Adrenal gland (tissue), 12 donors: ENCODE measurements around the gene MAGOH. TPM values are rescaled to one million over a fixed set of nuclear protein-coding genes. Genes with fewer than 3 reads are reported as not detected.

Experiments
- DNase-seq, 7 donors: peaks; one replicate each; pipeline ENCODE4 v3.0.0-alpha.2; 2019 to 2020
- H3K27ac ChIP-seq, 5 donors: fragments of 200-600 bp; sonication (generic) in 4 of 5; 1 replicate in 3 of 5; 2 replicates in 2 of 5; pipeline versions ENCODE4 v1.5.1 to v1.8.0; 2016 to 2020; ENCODE audit warnings: mild to moderate bottlenecking in 1 of 5
- H3K27me3 ChIP-seq: fragments of 200-600 bp; 2 replicates; pipeline ENCODE4 v1.8.0; 2021
- H3K36me3 ChIP-seq, 2 donors: fragments of 200-600 bp; replicated peaks in 1 of 2; 1 replicate in 1 of 2; 2 replicates in 1 of 2; pipeline versions ENCODE4 v1.5.1 to v1.8.0; 2018 to 2022
- H3K4me1 ChIP-seq, 2 donors: fragments of 200-600 bp; replicated peaks in 1 of 2; 1 replicate in 1 of 2; 2 replicates in 1 of 2; pipeline versions ENCODE4 v1.5.1 to v1.8.0; 2018 to 2021
- H3K4me3 ChIP-seq, 4 donors: fragments of 200-600 bp; sonication (generic) in 3 of 4; one replicate each; pipeline ENCODE4 v1.5.1; 2016 to 2018
- H3K9me3 ChIP-seq, 3 donors: fragments of 200-600 bp; sonication (generic) in 1 of 3; replicated peaks in 1 of 3; 1 replicate in 2 of 3; 2 replicates in 1 of 3; pipeline versions ENCODE4 v1.5.1 to v1.8.0; 2016 to 2021
- CTCF ChIP-seq, 6 experiments: fragments of 450-650 bp in 4 of 6; fragments of 200-600 bp in 2 of 6; sonication (generic) in 1 of 6; IDR thresholded peaks; 1 replicate in 5 of 6; 2 replicates in 1 of 6; pipeline versions ENCODE4 v1.5.1 to v1.8.0; 2016 to 2021; ENCODE audit warnings: antibody characterized with exemption in 6 of 6, mild to moderate bottlenecking in 2 of 6, moderate library complexity in 1 of 6
- POLR2A ChIP-seq, 2 donors: fragments of 450-650 bp; IDR thresholded peaks; one replicate each; pipeline ENCODE4 v1.6.1; 2017; ENCODE audit warnings: antibody characterized with exemption in 2 of 2, mild to moderate bottlenecking in 2 of 2, moderate library complexity in 1 of 2
- WGBS, 4 donors: extraction: QIAGEN DNeasy Blood & Tissue Kit in 2 of 4; methylation state at CpG; one replicate each; pipeline versions ENCODE4 v1.1.5 to v1.1.7; 2013 to 2017; 5-methylcytosine and 5-hydroxymethylcytosine counted together
- intact Hi-C, 2 donors: fragments of 100-400 bp; cut with DNase I; formaldehyde crosslinking; loops; one replicate each; pipeline versions ENCODE4 v1.14.1 to v1.15.0; 2022 to 2023
- polyA plus RNA-seq, 3 donors: library from polyadenylated mRNA; stranded (reverse); fragments of 200-250 nt in 2 of 3; fragments of 350-450 nt in 1 of 3; fragmentation: Illumina TruSeq in 1 of 3; extraction: RNeasy Lipid Tissue Mini Kit (QIAGEN cat#74804) in 1 of 3; gene quantifications; one replicate each; pipeline ENCODE4 v1.2.3, GENCODE V29; 2013 to 2014
- total RNA-seq, 9 donors: library from RNA; depleted of rRNA in 4 of 9; stranded (reverse); fragments of >200 nt in 4 of 9; fragments of 120-200 nt in 1 of 9; fragmentation: NEBNext Ultra II Directional in 1 of 9; extraction: Animal tissue kit (Norgen Biotek cat#: 25700) in 1 of 9; gene quantifications; one replicate each; pipeline versions ENCODE4 v1.1.0 to v1.2.4, GENCODE V29; 2013 to 2023
- donor health status: healthy with polysubstance abuse.
- donor health status: Bipolar disorder and iron deficiency.
- donor health status: DM: yes; HTN: yes; CAD: no.
- donor health status: DM: no; HTN: no; CAD: no.
- donor health status: DM: no; HTN: no; CAD: no.
- donor health status: DM: yes; HTN: yes; CAD: no.

Gene MAGOH
- total and polyA plus RNA-seq, 12 donors = 14.5 to 119 (median 33.3) TPM

GRCh38 chr1:53219711-53220110 lies 18.6 kb downstream of the MAGOH start:
- H3K9me3 ChIP-seq = no peaks in the 10 kb centered on the region
- peaks cover 0 to 11% of the 10 kb centered on the region in 2 donors for H3K36me3 ChIP-seq
- H3K27ac ChIP-seq = peak overlapping the region; percentile 92 to 97 (median 95)
- no peak for DNase-seq
- TF ChIP-seq POLR2A (IDR thresholded peaks at IDR 0.05) = no peak
- no peak for TF ChIP-seq CTCF (IDR thresholded peaks at IDR 0.05)
- 30 to 35% (median 31%) methylated on average over 8 of the region's 8 CpGs for WGBS, 4 donors
- peaks cover 0 to 13% of the 10 kb centered on the region in 2 donors for H3K4me1 ChIP-seq
- no peaks in the 10 kb centered on the region for H3K27me3 ChIP-seq
- intact Hi-C loops = no loop called here
- H3K4me3 ChIP-seq = peak overlapping the region in 3 of 4 donors; percentile 68 to 85 (median 77)

GRCh38 chr1:53218201-53218600 lies 20.1 kb downstream of the MAGOH start:
- no peak for TF ChIP-seq CTCF (IDR thresholded peaks at IDR 0.05)
- TF ChIP-seq POLR2A (IDR thresholded peaks at IDR 0.05) = no peak
- Histone ChIP-seq H3K27ac (no peak overlapping the region), H3K9me3 (no peaks in the 10 kb centered on the region), H3K4me3 (no peak overlapping the region), H3K36me3 (peaks cover 0 to 26% of the 10 kb centered on the region in 2 donors), H3K27me3 (no peaks in the 10 kb centered on the region), H3K4me1 (peaks cover 0 to 13% of the 10 kb centered on the region in 2 donors)
- 85 to 97% (median 92%) methylated on average over 7 of the region's 7 CpGs for WGBS, 4 donors
- DNase-seq = peak in 1 of 7 donors; percentile 49
- intact Hi-C loops = no loop called here

- H3K4me3 ChIP-seq = no peak overlapping the region
- intact Hi-C loops = no loop called here
Observed at GRCh38 chr1:53214376-53214940, 23.9 kb downstream of the MAGOH start.

GRCh38 chr1:53210954-53211353 lies 27.4 kb downstream of the MAGOH start:
- intact Hi-C loops = no loop called here
- Histone ChIP-seq H3K4me3 (no peak overlapping the region), H3K9me3 (no peaks in the 10 kb centered on the region), H3K27me3 (no peaks in the 10 kb centered on the region), H3K36me3 (peaks cover 6 to 80% of the 10 kb centered on the region in 2 donors), H3K4me1 (no peaks in the 10 kb centered on the region), H3K27ac (no peak overlapping the region)
- peak in 1 of 7 donors; percentile 49 for DNase-seq
- TF ChIP-seq POLR2A (IDR thresholded peaks at IDR 0.05) = no peak
- no peak for TF ChIP-seq CTCF (IDR thresholded peaks at IDR 0.05)
- WGBS, 4 donors = 90 to 100% (median 97%) methylated on average over 2 to 11 of the region's 11 CpGs

More at GRCh38 chr1:53214376-53214940, 23.9 kb downstream of the MAGOH start:
- no peak overlapping the region for H3K27ac ChIP-seq
- no peaks in the 10 kb centered on the region for H3K27me3 ChIP-seq
- WGBS, 4 donors = 79 to 85% (median 82%) methylated on average over 5 of the region's 5 CpGs
- peaks cover 0 to 4% of the 10 kb centered on the region in 2 donors for H3K4me1 ChIP-seq
- H3K36me3 ChIP-seq = peaks cover 6 to 58% of the 10 kb centered on the region in 2 donors
- TF ChIP-seq CTCF (IDR thresholded peaks at IDR 0.05) (no peak), POLR2A (IDR thresholded peaks at IDR 0.05) (no peak)
- no peaks in the 10 kb centered on the region for H3K9me3 ChIP-seq
- DNase-seq = peak in 1 of 7 donors; percentile 39
